ENCODE data around the gene MIA2.

- TF ChIP-seq CTCF (IDR thresholded peaks at IDR 0.05; ENCODE audit: low read depth, low read length, missing input control) (no peak), GABPA (IDR thresholded peaks at IDR 0.05 in 1 of 2, conservative IDR thresholded peaks at IDR 0.05 in 1 of 2) (no peak), ATF3 (IDR thresholded peaks at IDR 0.05) (no peak), NR2F2 (IDR thresholded peaks at IDR 0.05) (no peak), HNF4G (IDR thresholded peaks at IDR 0.05) (no peak), REST (IDR thresholded peaks at IDR 0.05) (no peak), HNF4A (conservative IDR thresholded peaks at IDR 0.05) (no peak), MAX (IDR thresholded peaks at IDR 0.05) (no peak), JUND (IDR thresholded peaks at IDR 0.05) (no peak), ZBTB33 (IDR thresholded peaks at IDR 0.05) (no peak), RAD21 (IDR thresholded peaks at IDR 0.05) (no peak), TAF1 (conservative IDR thresholded peaks at IDR 0.05) (no peak)
Measured at GRCh38 chr14:39428118-39428517, 194.4 kb downstream of the MIA2 start.

Measured in liver (tissue), 3 donors.